ENCODE results near the gene MUC6. TPM values are rescaled to one million over a fixed set of nuclear protein-coding genes. Genes with fewer than 3 reads are reported as not detected.

Gene MUC6
- total RNA-seq, 3 donors from 2014 or later = not detected

GRCh38 chr11:1070594-1071462, 34.3 kb upstream of the MUC6 start:
- DNase-seq (peak in 1 of 3 donors; percentile 24), ATAC-seq (no peak)
- no peaks in the 10 kb centered on the region for H3K36me3 ChIP-seq (ENCODE audit: low read depth)
- no peak overlapping the region for H3K4me3 ChIP-seq
- H3K9me3 ChIP-seq = no peaks in the 10 kb centered on the region
- no peak for TF ChIP-seq CTCF (IDR thresholded peaks at IDR 0.05)
- intact Hi-C loops (cut with DNase I, micrococcal nuclease) = no loop called here
- H3K4me1 ChIP-seq (ENCODE audit: low read depth) = peaks cover 21% of the 10 kb centered on the region

GRCh38 chr11:1069740-1070139, 33.2 kb upstream of the MUC6 start:
- ATAC-seq (no peak), DNase-seq (no peak)
- H3K4me3 ChIP-seq = no peak overlapping the region
- intact Hi-C loops (cut with DNase I, micrococcal nuclease) = no loop called here
- no peaks in the 10 kb centered on the region for H3K36me3 ChIP-seq (ENCODE audit: low read depth)
- no peak for TF ChIP-seq CTCF (IDR thresholded peaks at IDR 0.05)
- H3K4me1 ChIP-seq (ENCODE audit: low read depth) = peaks cover 21% of the 10 kb centered on the region
- H3K9me3 ChIP-seq = no peaks in the 10 kb centered on the region

GRCh38 chr11:1067812-1068496, 31.4 kb upstream of the MUC6 start:
- intact Hi-C loops (cut with DNase I, micrococcal nuclease) = no loop called here
- H3K4me3 ChIP-seq = no peak overlapping the region
- H3K36me3 ChIP-seq (ENCODE audit: low read depth) = no peaks in the 10 kb centered on the region
- no peak for ATAC-seq
- DNase-seq = no peak
- peaks cover 7% of the 10 kb centered on the region for H3K4me1 ChIP-seq (ENCODE audit: low read depth)
- H3K9me3 ChIP-seq = no peaks in the 10 kb centered on the region
- no peak for TF ChIP-seq CTCF (IDR thresholded peaks at IDR 0.05)

- TF ChIP-seq CTCF (IDR thresholded peaks at IDR 0.05) = no peak
- Histone ChIP-seq H3K4me3 (no peak overlapping the region), H3K4me1 (ENCODE audit: low read depth) (peaks cover 3% of the 10 kb centered on the region), H3K9me3 (no peaks in the 10 kb centered on the region), H3K36me3 (ENCODE audit: low read depth) (no peaks in the 10 kb centered on the region)
- DNase-seq (no peak), ATAC-seq (no peak)
- intact Hi-C loops (cut with DNase I, micrococcal nuclease) = no loop called here
These were observed 27.6 kb upstream of the MUC6 start for GRCh38 chr11:1064167-1064566.

GRCh38 chr11:1062075-1062820, 25.7 kb upstream of the MUC6 start:
- DNase-seq = peak in 2 of 3 donors; percentile 52 to 53
- Histone ChIP-seq H3K4me1 (ENCODE audit: low read depth) (peaks cover 6% of the 10 kb centered on the region), H3K9me3 (no peaks in the 10 kb centered on the region), H3K36me3 (ENCODE audit: low read depth) (no peaks in the 10 kb centered on the region), H3K4me3 (no peak overlapping the region)
- intact Hi-C loops (cut with DNase I, micrococcal nuclease) = no loop called here
- no peak for TF ChIP-seq CTCF (IDR thresholded peaks at IDR 0.05)
- ATAC-seq = peak; percentile 54
